ENCODE data around the gene ACAT2.

GRCh38 chr6:159807150-159807858 lies 45.5 kb downstream of the ACAT2 start:
- no peak for TF ChIP-seq CTCF (IDR thresholded peaks at IDR 0.05)
- no peak for TF ChIP-seq POLR2A (IDR thresholded peaks at IDR 0.05)

All from testis (tissue), 2 donors.